Astrocyte (in vitro differentiated cells and primary cell): ENCODE measurements around the gene IFI44. TPM values are rescaled to one million over a fixed set of nuclear protein-coding genes. Genes with fewer than 3 reads are reported as not detected.

Experiments
- DNase-seq: peaks from one replicate; pipeline ENCODE4 v3.0.0-alpha.2; 2010; ENCODE audit warnings: low read depth
- FAIRE-seq: peaks from 2 replicates; lab custom pipeline; 2011; peaks lifted over from hg19 to GRCh38; lab: Jason Lieb, UNC
- H2AFZ ChIP-seq: 2 replicates; pipeline ENCODE4 v1.6.0; 2012; ENCODE audit warnings: low read depth, low read length, inconsistent platforms
- H3K27ac ChIP-seq: 2 replicates; pipeline ENCODE4 v1.5.1; 2011; ENCODE audit warnings: low read depth, low read length, inconsistent platforms
- H3K27me3 ChIP-seq: 2 replicates; pipeline ENCODE4 v1.6.0; 2011; ENCODE audit warnings: low read length, inconsistent platforms; ENCODE audit not compliant: insufficient read depth
- H3K36me3 ChIP-seq: 2 replicates; pipeline ENCODE4 v1.5.1; 2011; ENCODE audit warnings: low read length, inconsistent platforms; ENCODE audit not compliant: insufficient read depth
- H3K4me1 ChIP-seq: 2 replicates; pipeline ENCODE4 v1.5.1; 2011; ENCODE audit warnings: low read length, inconsistent platforms; ENCODE audit not compliant: insufficient read depth
- H3K4me2 ChIP-seq: 2 replicates; pipeline ENCODE4 v1.6.0; 2012; ENCODE audit warnings: low read length, inconsistent platforms
- H3K4me3 ChIP-seq: 2 replicates; pipeline ENCODE4 v1.5.1; 2011; ENCODE audit warnings: low read depth, mild to moderate bottlenecking, low read length, inconsistent platforms; ENCODE audit not compliant: insufficient read depth
- H3K79me2 ChIP-seq: 2 replicates; pipeline ENCODE4 v1.6.0; 2012; ENCODE audit warnings: mild to moderate bottlenecking, low read length, inconsistent platforms; ENCODE audit not compliant: insufficient read depth
- H3K9ac ChIP-seq: 2 replicates; pipeline ENCODE4 v1.6.0; 2012; ENCODE audit warnings: mild to moderate bottlenecking, low read length, inconsistent platforms
- H3K9me3 ChIP-seq: 2 replicates; pipeline ENCODE4 v1.5.1; 2012; ENCODE audit warnings: low read depth, mild to moderate bottlenecking, low read length, inconsistent platforms; ENCODE audit not compliant: insufficient read depth
- H4K20me1 ChIP-seq: 2 replicates; pipeline ENCODE4 v1.6.0; 2012; ENCODE audit warnings: low read length, inconsistent platforms; ENCODE audit not compliant: insufficient read depth
- H3K27ac Mint-ChIP-seq: one replicate; pipeline ENCODE4 v1.8.0; 2021; ENCODE audit warnings: mild to moderate bottlenecking, mixed read lengths; ENCODE audit not compliant: unreplicated experiment
- H3K27me3 Mint-ChIP-seq: one replicate; pipeline ENCODE4 v1.8.0; 2021; ENCODE audit warnings: low read depth, mixed read lengths; ENCODE audit not compliant: unreplicated experiment
- H3K36me3 Mint-ChIP-seq: one replicate; pipeline ENCODE4 v1.8.0; 2021; ENCODE audit warnings: low read depth, mixed read lengths; ENCODE audit not compliant: unreplicated experiment
- H3K4me1 Mint-ChIP-seq: one replicate; pipeline ENCODE4 v1.8.0; 2021; ENCODE audit warnings: low read depth, mixed read lengths; ENCODE audit not compliant: unreplicated experiment
- H3K4me3 Mint-ChIP-seq: one replicate; pipeline ENCODE4 v1.8.0; 2021; ENCODE audit warnings: mild to moderate bottlenecking, moderate library complexity, mixed read lengths; ENCODE audit not compliant: unreplicated experiment
- H3K9me3 Mint-ChIP-seq: one replicate; pipeline ENCODE4 v1.8.0; 2021; ENCODE audit warnings: mild to moderate bottlenecking, mixed read lengths; ENCODE audit not compliant: unreplicated experiment
- EZH2 ChIP-seq: IDR thresholded peaks from 2 replicates; pipeline ENCODE4 v1.6.1; 2012; ENCODE audit warnings: mild to moderate bottlenecking, low read length, inconsistent platforms; ENCODE audit not compliant: insufficient read depth
- total RNA-seq: library from RNA; stranded (reverse); gene quantifications from 2 replicates; pipeline ENCODE4 v1.2.1, GENCODE V29; 2021
- TF ChIP-seq, protein P1 (sequence below): IDR thresholded peaks from 2 replicates; pipeline ENCODE4 v1.5.1; 2011; ENCODE audit warnings: low read depth, mild to moderate bottlenecking, inconsistent platforms, low read length, moderate library complexity; ENCODE audit not compliant: insufficient read depth

Gene IFI44
- total RNA-seq, 1 donor from 2014 or later: 144 TPM

DNA sequence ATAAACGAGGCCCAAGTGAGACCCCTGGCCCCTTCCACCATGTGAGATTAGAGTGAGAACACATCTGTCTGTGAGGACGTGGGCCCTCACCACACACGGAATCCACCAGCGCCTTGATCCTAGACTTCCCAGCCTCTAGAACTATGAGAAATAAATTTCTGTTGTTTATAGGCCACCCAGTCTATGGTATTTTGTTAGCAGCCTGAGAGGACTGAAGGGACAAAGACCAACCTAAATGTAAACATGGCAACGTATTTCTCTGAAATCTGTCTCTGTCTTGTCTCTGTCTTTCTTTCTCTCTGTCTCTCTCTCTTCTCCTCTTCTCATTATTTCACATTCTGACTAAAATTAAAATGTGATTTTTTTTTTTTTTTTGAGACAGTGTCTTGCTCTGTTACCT is 45.0 kb upstream of the IFI44 start:
- Histone ChIP-seq H3K27me3 (no peaks in the 10 kb centered on the region), H3K4me3 (no peak overlapping the region), H4K20me1 (no peaks in the 10 kb centered on the region), H2AFZ (no peak overlapping the region), H3K27ac (no peak overlapping the region), H3K4me1 (no peaks in the 10 kb centered on the region), H3K4me2 (no peak overlapping the region), H3K36me3 (no peaks in the 10 kb centered on the region), H3K79me2 (no peaks in the 10 kb centered on the region), H3K9ac (no peak overlapping the region), H3K9me3 (no peaks in the 10 kb centered on the region)
- H3K27me3 Mint-ChIP-seq: no peaks in the 10 kb centered on the region
- no peak overlapping the region for H3K4me3 Mint-ChIP-seq
- DNase-seq: no peak
- no peaks in the 10 kb centered on the region for H3K36me3 Mint-ChIP-seq
- no peak for FAIRE-seq
- no peaks in the 10 kb centered on the region for H3K9me3 Mint-ChIP-seq
- TF ChIP-seq, protein P1, sequence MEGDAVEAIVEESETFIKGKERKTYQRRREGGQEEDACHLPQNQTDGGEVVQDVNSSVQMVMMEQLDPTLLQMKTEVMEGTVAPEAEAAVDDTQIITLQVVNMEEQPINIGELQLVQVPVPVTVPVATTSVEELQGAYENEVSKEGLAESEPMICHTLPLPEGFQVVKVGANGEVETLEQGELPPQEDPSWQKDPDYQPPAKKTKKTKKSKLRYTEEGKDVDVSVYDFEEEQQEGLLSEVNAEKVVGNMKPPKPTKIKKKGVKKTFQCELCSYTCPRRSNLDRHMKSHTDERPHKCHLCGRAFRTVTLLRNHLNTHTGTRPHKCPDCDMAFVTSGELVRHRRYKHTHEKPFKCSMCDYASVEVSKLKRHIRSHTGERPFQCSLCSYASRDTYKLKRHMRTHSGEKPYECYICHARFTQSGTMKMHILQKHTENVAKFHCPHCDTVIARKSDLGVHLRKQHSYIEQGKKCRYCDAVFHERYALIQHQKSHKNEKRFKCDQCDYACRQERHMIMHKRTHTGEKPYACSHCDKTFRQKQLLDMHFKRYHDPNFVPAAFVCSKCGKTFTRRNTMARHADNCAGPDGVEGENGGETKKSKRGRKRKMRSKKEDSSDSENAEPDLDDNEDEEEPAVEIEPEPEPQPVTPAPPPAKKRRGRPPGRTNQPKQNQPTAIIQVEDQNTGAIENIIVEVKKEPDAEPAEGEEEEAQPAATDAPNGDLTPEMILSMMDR: no peak
- TF ChIP-seq EZH2: no peak
- H3K4me1 Mint-ChIP-seq: no peaks in the 10 kb centered on the region
- no peak overlapping the region for H3K27ac Mint-ChIP-seq

DNA sequence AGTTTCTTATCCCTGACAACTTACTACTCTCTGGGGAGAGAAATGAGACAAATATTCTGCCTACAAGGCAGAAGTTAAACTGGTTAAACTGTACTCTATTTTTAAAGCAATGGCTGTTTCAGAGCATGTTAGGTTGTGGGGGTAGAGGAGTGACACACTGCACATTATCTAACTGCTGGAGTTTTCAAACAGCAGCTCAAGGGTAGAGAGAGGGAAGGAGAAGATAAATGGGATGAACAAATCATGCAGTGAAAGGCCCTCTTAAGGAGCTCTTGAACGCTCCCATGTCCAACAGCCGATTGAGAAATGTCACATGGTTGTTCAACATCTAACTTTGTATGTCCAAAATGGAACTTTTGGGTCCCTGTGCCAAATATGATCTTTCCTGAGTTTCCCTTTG is 43.4 kb upstream of the IFI44 start:
- no peak overlapping the region for H2AFZ ChIP-seq
- H3K36me3 ChIP-seq: no peaks in the 10 kb centered on the region
- TF ChIP-seq, protein P1: no peak
- TF ChIP-seq EZH2: no peak
- H3K9me3 ChIP-seq: no peaks in the 10 kb centered on the region
- H3K79me2 ChIP-seq: no peaks in the 10 kb centered on the region
- Mint-ChIP-seq H3K4me1 (no peaks in the 10 kb centered on the region), H3K4me3 (no peak overlapping the region), H3K36me3 (no peaks in the 10 kb centered on the region), H3K27me3 (no peaks in the 10 kb centered on the region), H3K9me3 (no peaks in the 10 kb centered on the region), H3K27ac (no peak overlapping the region)
- H4K20me1 ChIP-seq: no peaks in the 10 kb centered on the region
- FAIRE-seq (no peak), DNase-seq (no peak)
- no peak overlapping the region for H3K4me3 ChIP-seq
- no peak overlapping the region for H3K9ac ChIP-seq
- H3K27ac ChIP-seq: no peak overlapping the region
- H3K4me1 ChIP-seq: no peaks in the 10 kb centered on the region
- no peaks in the 10 kb centered on the region for H3K27me3 ChIP-seq
- no peak overlapping the region for H3K4me2 ChIP-seq

DNA sequence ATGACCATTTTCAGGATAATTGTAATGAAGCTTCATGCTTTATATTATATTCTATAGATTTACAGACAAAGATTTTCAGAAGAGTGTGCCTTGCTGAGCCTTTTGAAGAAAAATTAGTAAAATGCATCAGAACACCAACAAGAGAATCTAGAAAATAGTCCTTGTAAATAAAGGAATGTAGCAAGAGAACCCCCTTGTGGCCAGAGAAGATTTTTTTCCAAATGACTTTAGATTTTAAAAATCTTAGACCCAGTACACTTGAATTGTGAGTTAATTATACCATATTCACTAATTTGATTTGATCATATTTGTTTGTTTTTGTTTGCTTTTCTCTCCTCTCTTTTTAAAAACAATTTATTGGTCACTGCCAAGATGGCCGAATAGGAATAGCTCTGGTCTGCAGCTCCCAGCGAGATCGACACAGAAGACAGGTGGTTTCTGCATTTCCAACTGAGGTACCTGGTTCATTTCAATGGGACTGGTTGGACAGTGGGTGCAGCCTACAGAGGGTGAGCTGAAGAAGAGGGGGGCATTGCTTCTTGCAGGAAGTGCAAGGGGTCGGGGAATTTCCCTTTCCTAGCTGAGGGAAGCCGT is 42.2 kb upstream of the IFI44 start:
- FAIRE-seq: no peak

More for the DNA sequence above, 42.2 kb upstream of the IFI44 start:
- no peak overlapping the region for H3K9ac ChIP-seq
- H3K79me2 ChIP-seq: no peaks in the 10 kb centered on the region
- no peaks in the 10 kb centered on the region for H3K4me1 ChIP-seq
- Mint-ChIP-seq H3K4me1 (no peaks in the 10 kb centered on the region), H3K27me3 (peaks cover 5% of the 10 kb centered on the region), H3K36me3 (no peaks in the 10 kb centered on the region), H3K4me3 (no peak overlapping the region), H3K9me3 (no peaks in the 10 kb centered on the region), H3K27ac (no peak overlapping the region)
- H2AFZ ChIP-seq: no peak overlapping the region
- no peak overlapping the region for H3K27ac ChIP-seq
- H3K9me3 ChIP-seq: no peaks in the 10 kb centered on the region
- H3K4me2 ChIP-seq: no peak overlapping the region
- no peaks in the 10 kb centered on the region for H3K36me3 ChIP-seq
- peak; percentile 7 for DNase-seq
- H3K4me3 ChIP-seq: no peak overlapping the region
- no peaks in the 10 kb centered on the region for H4K20me1 ChIP-seq
- no peaks in the 10 kb centered on the region for H3K27me3 ChIP-seq
- TF ChIP-seq, protein P1: peak; percentile 49
- no peak for TF ChIP-seq EZH2
